Right cardiac atrium (tissue), 5 donors: ENCODE data around the gene ATM. TPM values are rescaled to one million over a fixed set of nuclear protein-coding genes. Genes with fewer than 3 reads are reported as not detected.
"Not testable (repeated sequence)": the region's sequence is repeated elsewhere in the genome, so short reads cannot be mapped to it uniquely, and the experiment has no call there.

ENCODE experiments used
- ATAC-seq, 2 donors: fragments of 200-7000 bp; cut with Tn5 transposase; one replicate each; pipeline versions ENCODE4 v1.8.0 to v1.9.1; 2020; ENCODE audit warnings: moderate library complexity in 2 of 2, mild to moderate bottlenecking in 1 of 2
- DNase-seq, 3 donors: peaks; one replicate each; pipeline ENCODE4 v3.0.0-alpha.2; 2020
- H3K27ac ChIP-seq: one replicate; pipeline ENCODE4 v1.5.1; 2013; ENCODE audit warnings: mild to moderate bottlenecking, low read length, control low read depth, moderate library complexity
- H3K27me3 ChIP-seq: one replicate; pipeline ENCODE4 v1.6.1; 2013; ENCODE audit not compliant: control insufficient read depth, insufficient read depth
- H3K4me1 ChIP-seq: one replicate; pipeline ENCODE4 v1.6.1; 2013; ENCODE audit warnings: low read length; ENCODE audit not compliant: control insufficient read depth, insufficient read depth
- H3K4me3 ChIP-seq: one replicate; pipeline ENCODE4 v1.5.1; 2013; ENCODE audit warnings: low read length, control low read depth
- H3K9me3 ChIP-seq: one replicate; pipeline ENCODE4 v1.6.1; 2013; ENCODE audit warnings: low read length; ENCODE audit not compliant: control insufficient read depth
- WGBS: extraction: QIAGEN DNeasy Blood & Tissue Kit; methylation state at CpG from one replicate; pipeline ENCODE4 v1.1.7; 2013; 5-methylcytosine and 5-hydroxymethylcytosine counted together
- intact Hi-C, 4 donors: fragments of 100-400 bp; cut with DNase I; formaldehyde crosslinking; loops; one replicate each; pipeline versions ENCODE4 v1.11.0 to v1.14.0; 2022 to 2023
- polyA plus RNA-seq: library from polyadenylated mRNA; stranded (reverse); fragments of 200-250 nt; gene quantifications from one replicate; pipeline ENCODE4 v1.2.3, GENCODE V29; 2013
- total RNA-seq, 4 donors: library from RNA; stranded (reverse); fragmentation: NEBNext Ultra II Directional; extraction: Animal tissue kit (Norgen Biotek cat#: 25700); gene quantifications; one replicate each; pipeline ENCODE4 v1.2.1, GENCODE V29; 2021
- donor health status: healthy with polysubstance abuse.
- donor health status: DM: no; HTN: yes; CAD: no.
- donor health status: DM: no; HTN: no; CAD: no.
- donor health status: DM: no; HTN: yes; CAD: no; lungs with severe emphysema.
- donor health status: DM: yes; HTN: yes; CAD: no.

The ATM gene
- total and polyA plus RNA-seq, 5 donors: 18.4 to 46.5 (median 45.1) TPM

DNA sequence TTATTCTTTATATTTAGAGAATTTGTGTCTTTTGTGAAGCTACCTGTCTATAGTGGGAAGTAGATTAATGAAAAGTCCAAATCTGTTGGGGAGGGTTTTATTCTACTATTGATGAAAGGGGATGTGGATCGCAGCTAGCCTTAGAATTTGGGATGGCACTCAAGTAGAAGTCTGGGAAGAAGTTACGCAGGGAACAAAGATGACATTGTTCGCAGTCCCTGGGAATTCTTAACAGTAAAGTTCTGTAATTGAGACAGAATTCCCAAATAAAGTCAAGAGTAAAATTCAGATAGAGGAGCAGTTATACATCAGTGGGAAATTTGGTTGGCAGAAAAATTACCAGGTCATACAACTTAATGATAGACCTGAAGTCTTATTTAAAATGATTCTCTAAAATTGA is 64.1 kb downstream of the ATM start:
- ATAC-seq (no peak), DNase-seq (no peak)
- Histone ChIP-seq H3K27me3 (no peaks in the 10 kb centered on the region), H3K27ac (no peak overlapping the region), H3K4me1 (no peaks in the 10 kb centered on the region), H3K9me3 (no peaks in the 10 kb centered on the region), H3K4me3 (no peak overlapping the region)
- WGBS: 90% methylated on average over 3 of the region's 3 CpGs
- intact Hi-C loops: no loop called here

DNA sequence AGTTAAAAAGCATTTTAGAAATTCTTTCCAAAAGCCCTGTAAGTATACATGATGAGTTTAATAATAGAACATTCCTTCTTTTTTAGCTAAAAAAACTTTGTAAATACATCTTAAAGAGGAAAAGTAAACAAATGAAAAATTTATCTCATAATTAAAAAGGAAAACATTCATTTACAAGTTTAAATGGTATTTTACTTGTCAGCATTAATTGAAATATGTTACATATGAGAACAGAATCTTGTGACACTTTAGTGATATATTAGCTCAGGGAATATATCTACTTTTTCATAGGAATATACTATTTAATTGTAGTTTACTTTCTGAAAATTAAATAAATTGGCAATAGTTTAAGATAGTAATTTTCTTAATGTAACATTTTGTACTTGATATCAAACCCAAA is 66.2 kb downstream of the ATM start:
- H3K27me3 ChIP-seq, intact Hi-C loops, H3K4me3 ChIP-seq, H3K27ac ChIP-seq, H3K4me1 ChIP-seq, H3K9me3 ChIP-seq, ATAC-seq, DNase-seq: not testable (repeated sequence)

DNA sequence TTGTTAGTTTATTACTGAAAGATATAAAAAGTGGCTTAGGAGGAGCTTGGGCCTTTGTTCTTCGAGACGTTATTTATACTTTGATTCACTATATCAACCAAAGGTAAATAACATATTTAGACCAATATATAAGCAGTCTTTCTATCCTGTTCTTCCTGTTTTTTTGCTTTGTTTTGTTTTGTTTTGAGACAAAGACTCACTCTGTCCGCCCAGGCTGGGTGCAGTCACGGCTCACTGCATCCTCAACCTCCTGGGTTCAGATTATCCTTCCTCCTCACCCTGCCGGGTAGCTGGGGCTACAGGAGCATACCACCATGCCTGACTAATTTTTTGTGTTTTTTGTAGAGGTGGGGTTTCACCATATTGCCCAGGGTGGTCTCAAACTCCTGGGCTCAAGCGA is 66.8 kb downstream of the ATM start:
- Histone ChIP-seq H3K9me3 (no peaks in the 10 kb centered on the region), H3K27me3 (no peaks in the 10 kb centered on the region), H3K4me3 (no peak overlapping the region), H3K27ac (no peak overlapping the region), H3K4me1 (no peaks in the 10 kb centered on the region)
- DNase-seq (no peak), ATAC-seq (no peak)
- intact Hi-C loops: no loop called here
- WGBS: 92% methylated on average over 6 of the region's 6 CpGs

DNA sequence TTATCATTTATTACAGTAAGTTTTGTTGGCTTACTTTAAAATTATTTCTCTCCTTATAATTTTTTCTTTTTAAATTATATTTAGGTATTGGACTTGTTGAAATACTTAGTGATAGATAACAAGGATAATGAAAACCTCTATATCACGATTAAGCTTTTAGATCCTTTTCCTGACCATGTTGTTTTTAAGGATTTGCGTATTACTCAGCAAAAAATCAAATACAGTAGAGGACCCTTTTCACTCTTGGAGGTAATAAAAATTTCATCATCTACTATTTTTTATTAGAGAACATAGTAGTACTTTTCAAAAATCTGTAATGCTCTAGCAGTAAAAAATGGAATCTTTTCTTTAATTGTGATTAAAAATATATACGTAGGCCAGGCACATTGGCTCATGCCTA is 70.4 kb downstream of the ATM start:
- Histone ChIP-seq H3K27ac (no peak overlapping the region), H3K9me3 (no peaks in the 10 kb centered on the region), H3K4me3 (no peak overlapping the region), H3K27me3 (no peaks in the 10 kb centered on the region), H3K4me1 (no peaks in the 10 kb centered on the region)
- ATAC-seq (no peak), DNase-seq (no peak)
- WGBS: 93% methylated on average over 3 of the region's 3 CpGs
- intact Hi-C loops: no loop called here

DNA sequence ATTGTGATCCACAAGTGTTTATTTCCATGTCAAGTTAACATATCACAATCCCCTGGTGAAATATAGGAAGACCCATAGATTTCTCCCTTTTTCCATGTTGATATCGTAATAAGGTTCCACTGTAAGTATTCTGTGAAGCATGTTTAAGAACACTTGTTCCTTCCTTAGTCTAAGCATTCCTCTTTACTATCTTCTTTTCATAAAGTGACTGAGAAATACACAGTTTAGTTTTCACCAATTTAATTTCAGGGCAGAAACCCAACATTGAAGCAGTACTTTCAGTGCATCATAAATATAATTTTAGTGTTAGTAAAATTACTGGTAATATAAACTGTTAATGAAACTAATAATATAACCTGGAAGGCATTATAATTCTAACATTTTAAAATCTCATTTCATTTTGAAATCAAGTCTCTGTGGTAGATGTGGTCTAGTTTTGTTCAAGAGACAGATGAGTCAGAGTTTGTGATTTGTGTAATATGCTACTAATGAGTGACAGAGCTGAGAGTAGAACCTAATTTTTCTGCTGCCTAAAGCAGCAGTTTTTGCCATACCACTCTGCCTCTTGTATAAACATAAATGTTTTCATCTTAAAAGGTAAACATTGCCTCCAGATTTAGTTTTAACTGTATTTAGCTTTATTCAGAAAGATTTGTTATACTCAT is 79.4 kb downstream of the ATM start:
- Histone ChIP-seq H3K27ac (no peak overlapping the region), H3K27me3 (no peaks in the 10 kb centered on the region), H3K4me1 (no peaks in the 10 kb centered on the region), H3K9me3 (no peaks in the 10 kb centered on the region), H3K4me3 (no peak overlapping the region)
- no peak for ATAC-seq
- DNase-seq: no peak
- 95% methylated on average over 1 of the region's 1 CpG for WGBS
- intact Hi-C loops: no loop called here

DNA sequence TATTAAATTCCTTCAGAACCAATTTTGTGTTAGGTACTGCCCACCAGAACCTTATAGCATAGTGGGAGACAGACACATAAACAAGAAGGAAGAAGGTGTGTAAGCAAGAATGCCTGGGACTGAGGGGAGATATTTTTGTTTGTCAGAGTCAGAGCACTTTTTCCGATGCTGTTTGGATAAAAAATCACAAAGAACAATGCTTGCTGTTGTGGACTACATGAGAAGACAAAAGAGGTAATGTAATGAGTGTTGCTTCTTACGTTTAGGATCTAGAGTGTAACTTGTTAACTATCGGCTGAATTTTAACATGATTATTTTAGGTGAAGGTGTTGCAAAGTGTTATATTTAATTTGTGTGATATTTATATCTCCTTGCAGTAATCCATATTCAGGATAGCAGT is 84.9 kb downstream of the ATM start:
- WGBS: 77% methylated on average over 3 of the region's 3 CpGs
- Histone ChIP-seq H3K4me1 (no peaks in the 10 kb centered on the region), H3K4me3 (no peak overlapping the region), H3K27ac (no peak overlapping the region), H3K9me3 (no peaks in the 10 kb centered on the region), H3K27me3 (no peaks in the 10 kb centered on the region)
- DNase-seq: no peak
- ATAC-seq: no peak
- intact Hi-C loops: no loop called here

DNA sequence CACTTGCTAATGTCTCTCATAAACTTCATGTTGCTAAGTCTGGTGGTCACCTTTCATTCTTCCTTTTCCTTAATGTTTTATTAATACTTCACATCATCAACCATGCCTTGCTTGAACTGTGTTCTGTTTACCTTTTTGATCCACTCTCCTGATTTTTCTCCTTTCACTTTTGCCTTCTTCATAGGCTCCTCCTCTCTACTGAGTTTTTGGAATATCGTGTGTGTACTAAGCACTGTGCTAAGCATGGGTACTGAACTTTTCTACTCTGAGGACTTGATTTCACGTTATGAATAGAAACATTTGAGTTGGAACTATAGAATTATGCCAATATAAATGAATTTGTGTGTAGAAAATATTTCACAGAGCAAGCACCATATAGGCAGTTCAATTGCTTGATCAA is 90.6 kb downstream of the ATM start:
- intact Hi-C loops: no loop called here
- no peak for ATAC-seq
- no peaks in the 10 kb centered on the region for H3K4me1 ChIP-seq
- no peak overlapping the region for H3K27ac ChIP-seq
- H3K4me3 ChIP-seq: no peak overlapping the region
- WGBS: 75% methylated on average over 2 of the region's 2 CpGs
- H3K27me3 ChIP-seq: no peaks in the 10 kb centered on the region
- H3K9me3 ChIP-seq: no peaks in the 10 kb centered on the region
- no peak for DNase-seq

DNA sequence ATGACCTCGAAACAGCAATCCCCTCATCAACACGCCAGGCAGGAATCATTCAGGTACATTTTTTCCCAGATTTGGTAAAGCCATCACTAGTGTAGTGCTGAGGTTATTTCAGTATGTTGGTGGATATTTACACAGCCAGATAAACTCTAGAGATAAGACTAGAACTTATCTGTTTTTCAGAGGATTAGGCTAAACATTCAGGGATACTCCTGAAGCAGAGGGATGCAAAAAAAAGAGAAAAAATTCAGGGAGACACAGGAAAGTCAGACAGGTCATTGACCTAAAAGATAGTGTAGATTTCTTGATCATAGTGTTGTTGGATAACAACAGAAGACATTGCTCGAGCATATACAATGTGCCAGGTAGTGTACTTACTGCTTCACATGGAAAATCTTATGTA is 93.2 kb downstream of the ATM start:
- no peak for DNase-seq

DNA sequence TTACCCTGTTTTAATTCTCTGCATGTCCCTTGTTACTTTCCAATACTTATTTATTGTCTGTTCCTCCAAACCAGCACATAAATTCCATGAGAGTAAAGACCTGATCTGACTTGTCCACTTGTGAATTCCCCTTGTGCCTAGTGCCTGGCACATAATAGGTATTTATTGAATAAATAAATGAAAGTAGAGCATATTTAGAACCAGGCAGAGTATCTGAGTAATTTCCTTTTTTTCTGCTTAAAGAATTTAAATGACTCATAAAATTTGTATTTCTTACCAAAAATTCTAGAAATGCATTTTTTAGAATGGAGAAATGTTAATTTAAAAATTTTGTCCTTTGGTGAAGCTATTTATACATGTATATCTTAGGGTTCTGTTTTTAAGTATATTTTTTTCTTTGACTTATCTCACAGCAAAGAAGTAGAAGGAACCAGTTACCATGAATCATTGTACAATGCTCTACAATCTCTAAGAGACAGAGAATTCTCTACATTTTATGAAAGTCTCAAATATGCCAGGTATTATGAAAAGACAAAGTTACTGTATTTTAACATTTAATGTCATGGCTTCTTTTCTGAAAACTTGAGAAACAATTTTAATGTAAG is 96.8 kb downstream of the ATM start:
- Histone ChIP-seq H3K4me3 (no peak overlapping the region), H3K27me3 (no peaks in the 10 kb centered on the region), H3K27ac (no peak overlapping the region), H3K4me1 (no peaks in the 10 kb centered on the region), H3K9me3 (no peaks in the 10 kb centered on the region)
- ATAC-seq (no peak), DNase-seq (no peak)
- intact Hi-C loops: no loop called here

More for the DNA sequence above, 93.2 kb downstream of the ATM start:
- Histone ChIP-seq H3K27ac (no peak overlapping the region), H3K9me3 (no peaks in the 10 kb centered on the region), H3K4me3 (no peak overlapping the region), H3K4me1 (no peaks in the 10 kb centered on the region), H3K27me3 (no peaks in the 10 kb centered on the region)
- WGBS: 94% methylated on average over 3 of the region's 3 CpGs
- no peak for ATAC-seq
- intact Hi-C loops: no loop called here

DNA sequence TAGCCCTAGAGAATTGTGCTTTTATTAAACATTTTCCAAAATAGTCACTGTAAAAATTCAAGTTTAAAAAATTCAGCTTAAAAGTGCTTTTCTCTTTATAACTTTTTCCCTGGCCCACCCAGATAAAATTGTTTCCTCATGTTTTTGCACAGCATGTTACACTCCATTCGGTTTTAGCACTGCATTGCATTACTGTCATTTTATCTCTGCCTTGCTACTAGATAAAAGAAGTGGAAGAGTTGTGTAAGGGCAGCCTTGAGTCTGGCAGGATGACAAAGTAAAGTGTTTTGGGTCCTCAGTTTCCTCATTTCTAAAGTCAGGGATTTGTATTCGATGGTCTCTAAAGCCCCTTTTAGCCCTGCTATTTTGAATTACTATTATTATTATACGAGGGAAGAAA is 99.8 kb downstream of the ATM start:
- intact Hi-C loops: no loop called here
- DNase-seq (no peak), ATAC-seq (no peak)

DNA sequence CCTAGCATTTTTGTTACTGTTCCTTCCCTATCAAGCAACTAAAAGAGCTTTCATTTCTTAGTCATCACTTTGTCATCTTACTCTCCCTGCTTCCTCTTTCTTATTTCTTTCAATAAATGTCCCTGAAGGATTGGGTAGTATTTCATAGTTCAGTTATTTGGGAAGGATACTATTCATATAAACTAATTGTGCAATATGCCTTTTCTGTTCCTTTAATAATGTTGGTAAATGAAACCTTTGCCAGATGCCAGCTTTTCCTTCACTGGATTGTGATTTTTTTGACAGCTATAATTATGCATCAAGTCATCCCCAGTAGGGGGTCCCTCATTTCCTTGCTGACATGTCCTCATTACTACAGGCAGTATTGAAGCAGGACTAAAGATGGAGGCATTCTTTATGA is 101.7 kb downstream of the ATM start:
- no peaks in the 10 kb centered on the region for H3K9me3 ChIP-seq
- intact Hi-C loops: no loop called here
- H3K27ac ChIP-seq: no peak overlapping the region
- H3K4me1 ChIP-seq: no peaks in the 10 kb centered on the region
- DNase-seq (no peak), ATAC-seq (no peak)
- H3K27me3 ChIP-seq: no peaks in the 10 kb centered on the region
- no peak overlapping the region for H3K4me3 ChIP-seq

More for the DNA sequence above, 99.8 kb downstream of the ATM start:
- H3K27ac ChIP-seq: no peak overlapping the region
- no peaks in the 10 kb centered on the region for H3K27me3 ChIP-seq
- H3K9me3 ChIP-seq: no peaks in the 10 kb centered on the region
- 59% methylated on average over 3 of the region's 3 CpGs for WGBS
- no peaks in the 10 kb centered on the region for H3K4me1 ChIP-seq
- H3K4me3 ChIP-seq: no peak overlapping the region

DNA sequence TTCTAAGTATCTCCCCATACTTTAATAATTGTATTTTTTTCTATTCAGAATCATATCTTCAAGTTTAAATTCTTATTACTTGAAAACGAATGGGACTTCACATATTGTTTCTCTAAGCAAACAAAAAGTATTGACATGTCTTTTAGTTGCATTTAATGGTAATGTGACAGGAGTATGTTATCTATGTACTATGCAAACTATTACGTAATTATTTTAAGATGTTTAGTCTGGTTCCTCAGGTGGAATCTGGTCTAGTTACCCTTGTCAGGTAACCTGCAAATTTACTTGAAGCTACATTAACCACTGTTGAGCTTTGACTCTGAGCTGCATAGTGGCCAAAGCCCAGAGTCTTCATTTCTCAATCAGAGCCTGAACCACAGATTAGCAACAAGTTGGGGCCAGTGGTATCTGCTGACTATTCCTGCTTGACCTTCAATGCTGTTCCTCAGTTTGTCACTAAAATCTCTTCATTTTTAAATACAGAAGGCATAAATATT is 110.6 kb downstream of the ATM start:
- no peak overlapping the region for H3K27ac ChIP-seq
- no peak for DNase-seq
- no peak for ATAC-seq
- H3K4me3 ChIP-seq: no peak overlapping the region
- H3K27me3 ChIP-seq: no peaks in the 10 kb centered on the region
- WGBS: 95% methylated on average over 2 of the region's 2 CpGs
- no peaks in the 10 kb centered on the region for H3K9me3 ChIP-seq
- no peaks in the 10 kb centered on the region for H3K4me1 ChIP-seq
- intact Hi-C loops: no loop called here
